NK-92 (cell line): ENCODE data around the gene MS4A15.
"Not testable (repeated sequence)": the region's sequence is repeated elsewhere in the genome, so short reads cannot be mapped to it uniquely, and the experiment has no call there.

Source experiments
- DNase-seq: peaks from one replicate; lab custom pipeline; 2025; ENCODE audit not compliant: unreplicated experiment; lab: John Stamatoyannopoulos, UW

Gene MS4A15

DNA sequence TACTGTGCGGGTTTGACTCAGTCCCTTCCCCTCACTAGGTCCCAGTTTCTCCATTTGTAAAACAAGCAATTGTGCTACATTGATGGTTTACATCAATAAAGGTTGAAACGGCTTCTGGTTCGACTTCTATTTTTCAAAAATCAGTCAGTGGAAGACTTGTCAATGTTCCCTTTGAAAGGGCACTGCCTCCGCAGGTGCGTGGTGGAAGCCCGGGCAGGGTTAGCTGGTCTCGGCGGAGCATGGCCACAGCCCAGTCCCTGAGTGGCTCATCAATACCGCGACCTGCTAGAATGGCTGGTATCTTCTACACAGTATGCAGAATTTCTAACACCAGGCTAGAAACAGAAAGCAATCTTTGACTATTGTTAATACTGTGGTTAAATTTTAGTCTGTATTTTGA lies 44.5 kb downstream of the MS4A15 start:
- no peak for DNase-seq

DNA sequence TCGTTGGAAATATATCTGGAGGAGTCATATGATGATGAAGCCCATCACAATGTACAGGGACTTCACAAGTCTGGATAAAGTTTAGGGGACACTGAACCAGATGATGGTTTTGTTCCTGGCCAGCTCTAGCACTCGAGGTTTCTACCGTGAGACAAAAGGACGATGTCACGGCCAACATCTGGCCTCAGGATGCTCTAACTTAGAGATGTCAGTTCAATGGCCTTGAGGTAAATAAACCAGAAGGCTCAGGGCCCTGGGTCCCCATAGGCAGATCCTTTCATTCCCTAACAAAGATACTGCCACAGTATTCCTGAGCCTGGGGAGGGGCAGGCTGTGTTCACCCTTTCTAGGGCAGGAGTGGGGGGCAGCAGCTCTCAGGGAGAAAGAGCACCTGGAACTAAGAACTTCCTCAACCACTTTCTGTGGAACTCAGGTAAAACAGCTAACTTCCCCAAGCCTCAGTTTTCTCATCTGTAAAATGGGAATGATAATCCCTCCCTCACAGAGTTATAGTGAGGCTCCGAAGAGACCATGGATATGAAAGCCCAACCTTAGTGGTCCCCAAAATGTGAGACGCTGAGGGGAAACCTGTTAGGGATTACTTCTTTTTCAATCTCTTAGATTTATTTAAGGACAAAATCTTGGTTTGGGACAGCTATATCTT lies 46.7 kb downstream of the MS4A15 start:
- DNase-seq, result no peak

DNA sequence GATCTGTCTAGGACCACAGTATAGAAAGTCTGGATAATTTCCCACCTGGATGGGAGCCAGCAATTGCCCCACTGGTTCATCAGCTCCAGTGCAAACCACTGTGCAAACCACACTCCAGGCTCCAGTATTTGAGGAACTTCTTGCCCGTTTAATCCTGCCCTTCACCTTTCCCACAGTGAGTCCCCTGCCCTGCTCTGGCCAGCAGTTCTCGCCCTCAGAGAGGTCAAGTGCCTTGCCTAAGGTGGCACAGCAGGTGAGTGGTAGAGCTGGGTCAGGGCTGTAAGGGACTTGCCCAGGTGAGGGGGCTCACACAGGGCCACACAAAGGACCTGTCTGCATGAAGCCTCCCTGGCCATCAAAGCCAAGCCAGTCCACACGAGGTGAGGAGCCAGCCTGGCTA lies 52.6 kb downstream of the MS4A15 start:
- no peak for DNase-seq

DNA sequence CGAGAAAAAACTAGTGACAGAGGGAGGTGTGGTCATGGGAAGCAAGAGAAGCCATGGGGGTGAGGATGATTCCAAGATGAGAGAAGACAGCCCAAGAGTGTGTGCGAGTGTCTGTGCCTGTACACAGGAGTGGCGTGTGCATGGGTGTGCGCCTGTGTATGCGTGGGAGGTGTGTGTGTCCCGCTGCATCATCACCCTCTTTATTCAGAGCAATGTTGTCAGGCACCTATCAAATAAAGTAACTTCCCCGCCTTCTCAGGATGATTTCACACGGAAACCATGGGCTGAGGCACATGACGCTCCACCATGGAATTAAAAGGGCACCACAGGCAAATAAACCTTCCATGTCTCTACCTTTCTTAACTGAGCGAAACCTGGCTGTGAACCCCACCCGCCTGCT lies 53.0 kb downstream of the MS4A15 start:
- no peak for DNase-seq

DNA sequence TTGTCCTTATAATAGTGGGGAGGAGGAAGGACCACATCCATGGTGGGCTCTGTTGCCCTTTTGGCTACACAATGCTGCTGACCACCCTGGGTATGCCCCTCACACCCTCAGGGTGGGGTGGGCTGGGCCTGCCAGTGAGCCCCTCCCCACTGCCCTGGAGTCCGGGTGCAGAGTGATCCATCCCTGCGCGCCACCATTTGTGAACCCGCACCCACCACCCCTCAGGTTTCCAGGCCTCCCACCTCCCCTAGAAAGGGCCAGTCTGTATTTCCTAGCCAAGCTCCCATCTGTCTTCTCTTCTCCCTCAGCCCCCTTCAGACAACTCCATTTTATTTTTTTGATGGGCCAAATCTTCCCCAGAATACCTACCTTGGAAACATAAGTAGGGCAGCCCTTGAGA lies 53.5 kb downstream of the MS4A15 start:
- no peak for DNase-seq

DNA sequence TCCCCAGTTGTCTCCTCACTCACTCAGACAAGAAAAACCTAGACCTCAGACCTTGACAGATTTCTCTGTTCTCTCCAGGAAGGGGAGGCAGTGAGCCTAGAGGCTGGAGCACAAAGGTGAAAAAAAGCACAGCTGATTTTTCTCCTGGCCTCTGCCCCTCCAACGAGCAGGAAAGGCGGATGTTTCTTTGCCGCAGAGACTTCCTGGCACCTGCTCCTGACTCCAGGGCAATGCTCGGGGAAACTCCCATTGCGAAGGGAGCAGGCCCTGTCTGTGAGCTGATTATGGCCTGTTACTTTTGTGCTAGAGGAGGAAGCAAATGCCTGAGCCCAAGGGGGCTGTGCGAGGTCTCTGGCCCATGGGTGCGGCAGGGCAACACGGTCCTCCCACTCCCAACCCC lies 53.9 kb downstream of the MS4A15 start:
- DNase-seq, result no peak

DNA sequence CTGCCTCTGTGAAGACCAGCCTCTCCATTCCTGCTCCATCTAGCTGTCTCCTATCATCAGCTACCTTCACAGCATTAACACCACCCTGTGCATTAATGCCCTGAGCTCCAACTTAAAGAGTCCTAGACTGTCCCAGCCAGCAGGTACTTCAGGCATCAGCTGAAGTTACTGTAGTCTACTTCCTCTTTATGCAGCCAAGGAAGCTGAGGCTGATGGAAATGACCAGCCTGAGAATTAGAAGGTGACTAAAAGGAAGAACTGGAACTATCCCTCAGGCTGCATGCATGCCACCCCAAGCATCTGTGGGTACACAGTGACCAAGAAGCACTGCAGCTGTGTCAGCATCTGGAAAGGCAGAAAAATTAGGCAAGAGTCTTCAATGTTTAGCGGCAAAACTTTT lies 56.7 kb downstream of the MS4A15 start:
- DNase-seq, result no peak

DNA sequence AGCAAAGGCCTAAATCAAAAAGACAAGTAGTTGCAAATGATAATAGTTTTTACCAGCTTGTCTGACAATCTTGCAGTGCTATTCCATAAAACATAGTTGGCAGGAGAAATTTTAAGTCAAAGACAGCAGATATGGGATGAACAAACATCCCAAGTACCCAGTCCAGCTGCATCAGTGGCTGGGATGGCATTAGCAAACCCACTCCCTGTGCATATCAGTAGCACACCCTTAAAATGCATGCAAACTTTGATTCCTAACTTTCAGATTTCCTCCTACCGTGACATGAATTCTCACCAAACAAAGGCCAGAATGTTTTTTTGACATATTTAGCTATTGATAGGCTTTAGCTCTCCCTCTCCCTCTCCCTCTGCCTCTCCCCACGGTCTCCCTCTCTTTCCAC lies 57.4 kb downstream of the MS4A15 start:
- DNase-seq, result no peak

DNA sequence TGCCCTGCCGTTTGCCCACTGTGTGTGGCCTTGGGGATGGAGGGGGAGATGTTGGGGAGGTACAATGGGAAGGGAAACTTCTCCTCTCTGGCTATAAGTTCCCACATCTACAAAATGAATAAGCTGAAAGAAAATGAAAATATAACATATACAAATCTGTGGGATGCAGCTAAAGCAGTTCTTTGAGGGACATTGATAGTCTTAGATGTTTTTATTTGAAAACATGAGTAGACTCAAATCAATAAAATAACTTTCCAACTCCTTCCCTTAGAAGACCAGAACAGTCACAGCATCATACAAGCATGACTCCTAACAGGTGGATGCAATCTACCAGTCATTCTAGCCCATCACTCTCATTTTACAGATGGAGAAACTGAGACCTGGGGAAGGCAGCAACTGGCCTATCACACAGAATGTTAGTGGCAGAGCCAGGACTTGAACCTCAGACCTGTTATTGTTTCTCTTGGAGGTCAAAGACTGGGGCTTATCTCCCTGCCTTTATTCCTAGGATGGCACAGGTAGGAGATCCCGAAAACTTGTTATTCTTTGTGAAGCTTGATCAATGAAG lies 60.0 kb downstream of the MS4A15 start:
- no peak for DNase-seq

DNA sequence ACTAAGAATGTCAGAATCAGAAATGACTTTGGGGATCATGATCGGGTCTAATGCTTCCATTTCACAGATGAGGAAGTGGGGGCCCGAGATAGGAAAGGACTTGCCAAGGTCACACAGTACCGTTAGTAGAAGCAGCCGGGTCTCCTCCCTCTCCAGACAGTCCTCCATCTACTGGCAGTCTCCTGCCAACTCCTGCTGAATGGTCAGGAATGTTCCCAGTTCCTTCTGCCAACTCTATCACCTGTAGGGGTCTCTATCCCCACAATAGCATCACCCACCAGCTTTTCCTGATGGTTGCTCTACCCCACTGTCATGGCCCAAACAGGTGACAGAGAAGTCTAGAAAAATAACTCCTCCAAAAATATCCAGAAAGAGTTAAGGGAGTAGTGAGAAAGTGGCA lies 61.4 kb downstream of the MS4A15 start:
- DNase-seq, result no peak

DNA sequence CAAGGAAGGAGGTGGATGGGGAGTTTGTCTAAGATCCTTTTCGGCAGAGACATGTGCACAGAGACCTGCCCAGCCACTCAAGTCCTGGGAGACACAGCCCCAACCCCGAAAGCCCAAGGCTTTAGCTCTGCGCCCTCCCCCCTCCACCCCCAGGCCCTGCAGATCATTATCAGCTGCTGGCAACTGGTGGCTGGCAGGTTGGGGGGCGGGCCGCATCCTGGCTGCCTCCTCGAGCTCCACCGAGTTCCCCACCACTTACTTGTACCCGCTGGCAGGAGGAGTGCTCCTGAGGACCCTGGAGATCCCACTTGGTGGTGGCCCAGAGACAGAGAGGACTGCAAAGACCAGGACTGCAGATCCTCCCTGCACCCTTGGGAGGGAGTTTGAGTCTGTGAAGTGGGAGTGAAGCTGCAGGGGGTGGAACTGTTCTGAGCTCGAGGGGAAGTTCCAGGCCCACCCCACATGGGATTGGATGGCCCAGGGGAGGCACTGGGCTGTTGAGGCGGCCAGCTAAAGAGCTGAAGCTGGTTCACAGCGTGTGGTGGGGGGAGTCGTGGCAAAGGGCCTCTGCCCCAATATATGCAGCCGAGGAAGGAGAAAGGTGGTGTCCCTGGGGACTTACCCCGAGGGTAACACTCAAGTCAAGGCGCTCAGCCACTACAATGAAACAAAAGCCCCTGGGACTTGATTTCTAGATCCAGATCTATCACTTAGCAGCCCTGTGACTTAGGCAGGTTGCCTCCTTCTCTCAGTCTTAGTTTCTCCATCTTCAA lies 65.3 kb downstream of the MS4A15 start:
- no peak for DNase-seq

DNA sequence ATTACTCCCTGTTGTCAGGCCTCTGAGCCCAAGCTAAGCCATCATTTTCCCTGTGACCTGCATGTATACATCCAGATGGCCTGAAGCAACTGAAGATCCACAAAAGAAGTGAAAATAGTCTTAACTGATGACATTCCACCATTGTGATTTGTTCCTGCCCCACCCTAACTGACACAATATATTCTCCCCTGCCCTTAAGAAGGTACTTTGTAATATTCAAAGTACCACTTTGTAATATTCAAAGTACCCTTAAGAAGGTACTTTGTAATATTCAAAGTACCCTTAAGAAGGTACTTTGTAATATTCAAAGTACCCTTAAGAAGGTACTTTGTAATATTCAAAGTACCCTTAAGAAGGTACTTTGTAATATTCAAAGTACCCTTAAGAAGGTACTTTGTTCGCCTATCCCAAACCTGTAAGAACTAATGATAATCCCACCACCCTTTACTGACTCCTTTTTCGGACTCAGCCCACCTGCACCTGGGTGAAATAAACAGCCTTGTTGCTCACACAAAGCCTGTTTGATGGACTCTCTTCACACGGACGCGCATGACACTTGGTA lies 67.2 kb downstream of the MS4A15 start:
- not testable (repeated sequence) for DNase-seq

DNA sequence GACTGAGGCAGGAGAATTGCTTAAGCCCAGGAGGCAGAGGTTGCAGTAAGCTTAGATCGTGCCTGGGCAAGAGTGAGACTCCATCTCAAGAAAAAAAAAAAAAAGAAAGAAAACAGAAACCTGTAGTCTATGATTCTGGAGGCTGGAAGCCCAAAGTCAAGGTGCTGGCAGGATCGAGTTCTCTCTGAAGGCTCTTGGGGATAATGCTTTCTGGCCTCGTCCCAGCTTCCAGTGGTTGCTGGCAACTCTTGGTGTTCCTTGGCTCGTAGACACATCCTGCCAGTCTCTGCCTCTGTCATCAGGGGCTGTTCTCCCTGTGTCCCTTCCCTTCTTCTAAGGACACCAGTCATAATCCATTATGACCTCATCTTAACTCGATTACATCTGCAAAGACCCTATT lies 68.5 kb downstream of the MS4A15 start:
- DNase-seq, result no peak

DNA sequence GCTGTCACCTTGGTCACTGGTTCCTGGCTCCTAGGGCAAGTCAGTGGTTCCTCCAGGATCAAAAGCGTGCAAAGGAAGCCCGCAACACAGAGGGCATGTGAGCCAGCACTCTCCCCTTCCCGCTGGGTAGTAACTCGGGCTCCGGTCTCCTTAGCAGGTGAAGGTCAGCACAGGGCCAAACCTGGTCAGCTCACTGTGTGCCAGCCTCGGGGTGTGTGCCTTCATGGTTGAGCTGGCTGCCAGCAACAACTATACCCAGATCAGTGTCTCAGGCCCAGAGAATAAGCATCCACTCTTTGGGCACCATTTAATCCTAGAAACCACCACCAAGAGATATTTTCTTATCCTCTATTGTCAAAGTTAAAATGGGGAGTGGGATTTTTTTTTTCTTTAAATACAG lies 69.1 kb downstream of the MS4A15 start:
- DNase-seq, result no peak
